Ureter (tissue), 1 donor: ENCODE measurements around the gene KIF26B. TPM values are rescaled to one million over a fixed set of nuclear protein-coding genes. Genes with fewer than 3 reads are reported as not detected.

Experiments
- DNase-seq: peaks from one replicate; pipeline ENCODE4 v3.0.0-alpha.2; 2020; ENCODE audit warnings: low spot score
- total RNA-seq: library from RNA; stranded (reverse); gene quantifications from one replicate; pipeline ENCODE4 v1.2.4, GENCODE V29; 2023
- donor health status: DM: yes; HTN: yes; CAD: no.

KIF26B gene
- total RNA-seq, 1 donor from 2014 or later = 8.0 TPM

GRCh38 chr1:245464290-245464689 lies 309.5 kb downstream of the KIF26B start:
- DNase-seq = no peak

GRCh38 chr1:245465666-245466065 lies 310.9 kb downstream of the KIF26B start:
- no peak for DNase-seq

- DNase-seq = no peak
Measured at GRCh38 chr1:245466261-245466660, 311.5 kb downstream of the KIF26B start.

- no peak for DNase-seq
Measured at GRCh38 chr1:245467804-245468203, 313.0 kb downstream of the KIF26B start.

- DNase-seq = no peak
Measured at GRCh38 chr1:245469006-245469405, 314.2 kb downstream of the KIF26B start.

DNA sequence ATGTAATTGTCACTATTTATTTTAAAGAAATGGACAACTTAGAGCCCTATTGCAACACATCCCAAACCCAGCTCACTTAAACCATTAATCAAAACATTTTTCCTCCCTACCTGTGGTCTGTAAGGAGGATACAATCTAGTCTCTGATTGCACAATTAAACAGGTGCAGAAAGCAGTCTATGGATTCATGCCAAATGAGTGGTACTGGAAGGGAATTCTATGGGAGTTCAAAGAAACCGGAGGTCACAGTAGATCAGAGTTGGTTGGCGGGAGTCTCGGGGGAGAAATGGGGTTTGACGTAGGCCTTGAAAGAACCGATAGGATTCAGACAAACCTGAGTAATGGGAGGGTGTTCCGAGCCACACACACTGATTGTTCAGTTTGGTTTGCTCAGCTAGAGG lies 314.9 kb downstream of the KIF26B start:
- no peak for DNase-seq

GRCh38 chr1:245475126-245475525 lies 320.3 kb downstream of the KIF26B start:
- no peak for DNase-seq

- DNase-seq = no peak
Measured at GRCh38 chr1:245475961-245476516, 321.3 kb downstream of the KIF26B start.

DNA sequence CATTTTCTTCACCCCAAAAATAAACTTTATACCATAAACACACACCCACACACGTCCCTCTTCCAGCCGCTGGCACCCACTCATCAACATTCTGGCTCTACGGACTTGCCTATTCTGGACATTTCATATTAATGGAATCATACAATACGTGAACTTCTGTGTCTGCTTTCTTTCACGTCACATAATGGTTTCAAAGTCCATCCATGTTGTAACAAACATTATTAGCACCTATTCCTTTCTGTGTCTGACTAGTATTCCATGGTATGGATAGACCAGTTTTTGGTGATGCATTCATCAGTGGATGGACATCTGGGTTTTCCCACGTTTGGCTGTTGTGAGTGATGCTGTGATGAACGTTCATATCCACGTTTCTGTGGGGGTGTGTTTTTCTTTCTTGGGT lies 323.2 kb downstream of the KIF26B start:
- DNase-seq = no peak

- DNase-seq = no peak
Measured at GRCh38 chr1:245480393-245481120, 325.8 kb downstream of the KIF26B start.

GRCh38 chr1:245481261-245481660 lies 326.5 kb downstream of the KIF26B start:
- no peak for DNase-seq

- DNase-seq = no peak
Measured at GRCh38 chr1:245483247-245483646, 328.5 kb downstream of the KIF26B start.

DNA sequence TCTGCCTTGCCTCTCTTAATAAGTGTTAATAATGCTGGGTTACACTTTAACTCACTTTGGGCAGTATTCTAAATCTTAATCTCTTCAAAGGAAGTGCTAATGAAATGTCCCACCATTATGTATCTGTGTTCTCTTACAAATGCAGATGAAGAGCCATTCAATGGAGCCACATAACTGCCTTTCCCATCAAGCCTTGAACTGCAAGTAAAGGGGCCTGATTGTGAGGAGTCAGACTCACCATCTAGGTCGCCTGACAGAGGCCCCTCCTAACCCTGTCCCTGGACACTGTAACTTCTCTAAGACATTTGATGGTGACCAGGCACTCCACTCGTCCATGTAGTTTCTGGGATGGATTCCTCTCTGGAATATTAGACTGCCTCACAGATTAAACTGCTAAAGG lies 329.4 kb downstream of the KIF26B start:
- DNase-seq = no peak

- no peak for DNase-seq
Measured at GRCh38 chr1:245485996-245486395, 331.2 kb downstream of the KIF26B start.

DNA sequence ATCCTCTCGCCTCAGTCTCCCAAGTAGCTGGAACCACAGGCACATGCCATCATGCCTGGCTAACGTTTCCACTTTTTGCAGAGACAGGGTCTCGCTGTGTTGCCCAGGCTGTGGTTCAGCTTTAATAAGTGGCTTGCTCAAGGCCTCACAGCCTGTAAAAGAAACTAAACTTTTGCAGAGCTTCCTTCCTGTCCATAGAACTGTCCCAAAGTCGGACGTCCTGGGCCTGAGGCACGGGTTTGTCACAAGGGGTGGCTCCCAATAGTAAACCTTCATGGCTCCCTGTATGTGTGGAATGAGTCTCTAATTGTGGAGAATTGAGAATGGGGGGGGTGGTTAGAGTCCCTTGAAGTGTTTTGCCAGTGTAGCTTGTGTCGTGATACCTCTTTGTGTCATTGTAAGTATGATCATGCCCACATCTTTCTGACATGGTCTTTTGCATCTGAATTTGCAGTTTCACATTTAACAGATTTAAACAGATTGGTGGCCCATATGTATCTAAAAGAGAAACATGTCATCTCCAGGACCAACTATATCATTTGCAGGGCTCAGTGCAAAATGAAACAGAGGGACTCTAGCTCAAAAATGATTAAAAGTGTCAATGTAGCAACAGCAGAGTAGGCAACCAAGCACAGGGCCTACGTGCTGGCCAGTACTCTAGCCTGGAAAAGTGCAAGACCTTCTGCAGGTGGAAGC lies 332.1 kb downstream of the KIF26B start:
- no peak for DNase-seq

DNA sequence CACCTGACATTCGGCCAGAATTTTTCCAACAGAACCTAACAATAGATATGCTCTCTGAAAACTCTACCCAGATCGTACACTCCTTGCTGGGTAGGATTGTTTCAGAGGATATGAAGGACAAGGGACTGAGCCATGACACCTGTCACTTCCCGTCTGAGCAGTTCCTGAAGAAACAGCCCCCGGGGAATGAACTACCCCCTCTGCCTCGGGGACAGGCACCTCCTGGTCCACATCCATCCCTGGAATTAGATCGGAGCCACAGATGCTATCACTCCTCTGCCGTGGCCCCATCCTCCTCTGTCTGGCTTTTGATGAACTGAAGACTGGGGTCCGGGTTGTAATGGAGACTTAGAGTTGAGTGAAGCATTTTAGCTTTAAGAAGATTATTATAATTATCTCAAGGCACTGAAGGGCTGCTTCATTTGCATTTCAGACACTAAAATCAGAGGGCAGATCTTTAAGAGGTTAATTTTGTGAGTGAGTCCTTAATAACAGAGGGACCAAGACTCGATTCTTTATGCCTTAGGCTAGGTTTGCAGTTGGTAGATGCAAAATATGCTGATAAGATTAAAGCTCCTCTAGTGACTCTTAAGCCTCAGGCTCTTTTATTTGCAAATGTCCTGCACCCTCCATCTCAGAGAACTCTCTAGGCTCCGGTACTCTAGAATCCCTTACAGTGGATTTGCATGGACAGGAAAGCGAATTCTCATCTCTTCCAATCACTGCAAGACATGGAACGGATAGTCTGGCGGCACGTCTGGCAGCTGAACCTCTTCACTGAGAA lies 333.8 kb downstream of the KIF26B start:
- no peak for DNase-seq

DNA sequence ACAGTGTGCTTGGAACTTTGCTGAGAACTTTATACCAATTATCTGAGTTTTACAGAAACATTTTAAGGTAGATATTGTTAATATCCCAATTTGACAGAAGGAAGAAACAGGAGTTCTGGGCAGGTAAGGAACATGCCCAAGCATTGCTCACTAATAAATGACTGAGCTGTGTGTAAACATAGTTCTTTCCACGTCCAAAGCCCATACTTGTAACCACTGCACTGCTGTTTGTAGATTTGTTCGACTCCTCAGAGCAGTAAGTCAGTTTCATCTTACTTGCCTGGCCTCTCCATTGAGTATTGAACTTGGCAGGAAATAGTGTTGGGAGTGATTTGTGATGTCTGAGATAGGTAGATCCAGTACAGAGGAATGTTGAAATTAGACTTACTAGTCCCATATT lies 335.1 kb downstream of the KIF26B start:
- no peak for DNase-seq

DNA sequence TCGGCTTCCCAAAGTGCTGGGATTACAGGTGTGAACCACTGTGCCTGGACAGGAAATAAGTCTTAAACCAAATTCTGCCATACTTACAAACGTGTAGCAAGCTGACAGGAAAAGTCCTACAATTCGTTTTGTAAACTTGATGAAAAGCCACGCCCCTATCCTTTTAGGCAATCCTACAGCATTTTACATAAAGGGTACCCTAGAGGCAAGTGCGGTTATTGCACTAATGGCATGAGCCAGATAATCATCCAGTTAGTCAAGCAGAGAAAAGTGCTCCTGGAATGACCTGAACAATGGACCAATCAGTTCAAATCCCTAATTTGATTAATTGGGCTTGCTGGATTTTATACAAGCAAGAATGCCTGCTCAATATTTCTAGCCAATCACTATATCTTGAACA lies 338.2 kb downstream of the KIF26B start:
- DNase-seq = no peak

DNA sequence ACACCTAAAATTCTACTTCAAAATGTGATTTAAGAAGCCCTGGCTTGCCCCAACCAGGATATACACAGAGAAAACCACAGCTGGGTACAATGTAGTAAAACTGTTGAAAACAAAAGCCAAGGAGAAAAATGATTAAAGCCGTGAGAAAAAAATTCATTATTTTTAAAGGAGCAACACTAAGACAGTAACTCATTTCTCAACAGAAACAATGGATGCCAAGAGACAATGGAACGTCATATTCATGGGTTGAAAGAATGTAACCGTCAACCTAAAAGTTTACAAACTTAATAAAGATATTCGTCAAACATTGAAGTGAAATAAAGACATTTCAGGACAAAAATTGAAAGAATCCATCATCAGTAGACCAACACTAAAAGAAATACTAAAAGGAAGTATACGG lies 340.9 kb downstream of the KIF26B start:
- no peak for DNase-seq

DNA sequence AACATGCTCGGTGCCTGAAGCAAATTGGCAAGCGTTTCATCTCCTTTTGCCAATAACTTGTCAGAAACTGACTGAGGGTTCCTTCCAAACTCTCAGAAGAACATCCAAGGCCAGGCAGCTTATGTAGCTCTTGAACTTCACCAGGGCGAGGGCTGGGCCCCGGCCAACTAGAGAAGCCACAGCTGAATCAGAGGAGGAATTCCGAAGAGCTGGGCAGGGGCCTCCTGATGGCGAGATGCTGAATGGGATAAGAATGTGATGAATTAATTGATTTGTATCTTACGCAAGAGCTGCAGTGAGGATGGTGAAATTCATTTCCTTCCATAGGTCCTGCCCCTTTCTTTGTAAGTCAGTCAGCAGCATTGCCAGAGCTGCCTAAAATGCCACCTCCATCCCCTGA lies 345.8 kb downstream of the KIF26B start:
- no peak for DNase-seq

- DNase-seq = no peak
Measured at GRCh38 chr1:245501633-245502032, 346.8 kb downstream of the KIF26B start.

GRCh38 chr1:245503548-245503947 lies 348.8 kb downstream of the KIF26B start:
- no peak for DNase-seq
